Glomerular visceral epithelial cell (primary cell): Measurements from ENCODE around the gene HOXA4.

Experiments used
- DNase-seq: peaks from one replicate; pipeline ENCODE4 v3.0.0-alpha.2; 2016; ENCODE audit errors: extremely low spot score

HOXA4 gene

DNA sequence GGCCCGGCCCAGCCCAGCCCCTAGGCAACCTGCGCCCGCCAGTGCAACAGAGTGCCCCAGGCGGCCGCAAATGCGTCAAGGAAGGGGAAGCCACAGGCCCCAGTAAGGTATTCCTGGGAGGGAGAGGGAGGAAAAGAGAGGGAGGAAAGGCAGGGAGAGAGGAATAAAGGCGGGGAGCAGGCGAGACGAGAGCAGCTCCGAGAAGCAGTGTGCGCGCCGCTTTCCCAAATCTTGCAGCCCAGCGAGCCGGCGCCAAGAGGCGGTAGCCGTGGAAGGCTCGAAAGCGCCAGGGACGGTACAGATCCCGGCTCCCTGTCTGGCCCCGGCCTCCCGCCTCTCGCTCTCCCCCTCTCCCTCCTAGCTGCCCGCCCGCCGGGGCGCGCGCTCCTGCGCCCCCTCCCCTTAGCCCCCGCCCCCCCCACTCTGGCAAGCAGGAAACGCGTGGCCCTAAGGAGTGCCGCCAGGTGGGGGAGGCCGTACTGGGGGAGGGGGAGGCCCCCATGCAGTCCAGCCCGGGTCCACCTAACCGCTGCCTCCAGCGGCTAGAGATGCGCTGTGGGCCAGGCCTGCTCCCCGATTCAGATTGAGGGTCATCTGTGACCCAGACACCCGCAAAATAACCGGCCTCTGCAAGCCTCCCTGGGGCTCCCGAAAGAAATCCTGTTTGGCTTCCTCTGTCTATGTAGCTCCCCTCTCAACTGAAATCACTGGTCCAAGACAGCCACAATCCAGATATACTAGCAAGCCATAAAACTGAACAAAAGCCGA lies 39.3 kb upstream of the HOXA4 start:
- DNase-seq: peak; percentile 77

GRCh38 chr7:27168265-27168947 lies 37.8 kb upstream of the HOXA4 start:
- DNase-seq: peak; percentile 60

DNA sequence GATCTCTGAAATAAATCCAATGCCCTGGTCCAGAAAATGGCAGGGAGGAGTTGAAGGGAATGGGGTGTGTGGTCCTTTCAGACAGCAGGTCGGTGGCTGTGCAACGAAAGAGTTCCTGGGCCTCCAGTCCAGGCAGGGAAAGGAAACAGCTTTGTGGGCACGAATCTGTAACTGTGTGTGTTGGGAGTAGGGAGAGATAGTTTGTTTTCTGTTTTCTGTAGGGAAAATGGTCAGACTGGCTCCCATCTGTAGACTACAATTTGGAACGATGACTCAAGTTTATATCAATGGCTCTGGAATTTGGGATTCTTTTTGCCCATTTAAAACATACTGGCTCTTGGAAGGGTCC lies 37.3 kb upstream of the HOXA4 start:
- DNase-seq: peak; percentile 33

DNA sequence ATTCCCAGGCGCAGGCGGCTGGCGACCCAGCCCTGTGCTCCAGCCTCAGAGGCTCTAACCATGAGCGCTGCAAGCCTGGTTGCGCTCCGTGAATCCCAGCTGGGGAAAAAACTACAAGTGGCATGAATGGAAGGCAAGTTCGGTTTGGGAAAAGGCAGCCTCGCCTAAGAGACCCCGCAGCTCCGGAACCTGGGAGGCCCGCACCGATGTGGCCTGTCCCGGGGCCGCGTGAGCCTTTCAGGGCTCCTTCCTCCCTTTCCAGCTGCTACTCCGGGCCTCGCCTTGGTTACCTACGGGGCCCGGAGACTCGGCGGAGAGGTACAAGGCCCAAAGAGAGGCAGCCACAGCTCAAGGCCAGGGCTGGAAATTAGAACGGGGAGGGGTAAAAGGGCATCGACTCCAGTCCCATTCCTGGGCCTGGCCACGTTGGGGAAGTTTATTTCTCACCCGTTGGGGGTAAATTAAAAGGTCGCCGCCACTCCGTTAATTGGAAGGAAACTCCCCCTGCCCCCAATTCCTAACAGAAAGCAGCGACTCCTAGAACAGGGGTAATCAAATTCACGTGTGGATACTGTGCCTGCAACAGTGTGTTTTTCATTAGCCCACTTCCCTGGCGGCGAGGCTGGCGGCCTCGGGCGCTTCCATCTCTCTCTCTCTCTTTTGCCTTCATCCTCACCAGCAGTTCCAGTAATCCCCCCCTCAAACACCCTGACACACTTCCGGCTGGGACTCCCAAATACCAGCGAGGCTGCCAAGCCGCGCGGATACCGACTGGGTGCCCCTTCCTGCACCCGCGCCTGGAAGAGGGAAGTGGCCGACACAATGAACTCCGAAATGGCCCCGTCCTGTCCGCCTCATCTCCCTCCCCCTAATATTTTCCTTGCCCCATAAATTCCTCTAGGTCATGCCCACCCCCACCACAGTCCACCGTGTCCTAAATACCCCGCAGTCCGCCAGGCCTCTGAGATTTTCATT lies 36.3 kb upstream of the HOXA4 start:
- peak; percentile 84 for DNase-seq

DNA sequence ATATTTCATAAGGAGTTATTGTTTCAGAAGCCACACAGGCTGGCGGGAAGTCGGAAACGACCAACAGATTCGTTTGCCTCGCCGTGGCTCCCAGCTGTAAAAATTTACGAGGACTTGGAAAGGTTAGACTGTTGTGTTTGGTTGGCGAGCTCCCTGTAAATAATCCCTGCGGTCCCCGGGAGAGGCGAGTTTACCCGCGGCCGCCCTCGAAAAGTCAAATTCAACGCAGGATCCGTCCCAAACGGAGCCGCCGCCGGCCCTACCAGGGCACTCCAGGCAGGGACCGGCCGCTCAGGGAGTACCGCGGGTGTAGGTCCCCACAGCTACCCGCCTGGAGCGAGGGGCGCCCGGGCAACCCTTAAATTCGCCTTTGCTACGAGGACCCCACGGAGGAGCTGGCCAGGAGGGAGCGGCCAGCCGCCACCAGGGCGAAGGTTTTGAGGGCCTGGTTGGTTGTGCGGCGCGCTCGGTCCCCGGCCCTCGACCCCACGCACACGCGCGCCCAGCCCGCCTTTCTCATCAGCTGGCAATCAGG lies 35.5 kb upstream of the HOXA4 start:
- peak; percentile 33 for DNase-seq

- peak; percentile 94 for DNase-seq
These were observed 34.8 kb upstream of the HOXA4 start, which contains the start of gene HOXA9 for GRCh38 chr7:27165089-27165995. Gene HOXA9, minus strand, starts transcription at chr7:27165537. Its CDS starts 80 bp downstream, at chr7:27165457.

DNA sequence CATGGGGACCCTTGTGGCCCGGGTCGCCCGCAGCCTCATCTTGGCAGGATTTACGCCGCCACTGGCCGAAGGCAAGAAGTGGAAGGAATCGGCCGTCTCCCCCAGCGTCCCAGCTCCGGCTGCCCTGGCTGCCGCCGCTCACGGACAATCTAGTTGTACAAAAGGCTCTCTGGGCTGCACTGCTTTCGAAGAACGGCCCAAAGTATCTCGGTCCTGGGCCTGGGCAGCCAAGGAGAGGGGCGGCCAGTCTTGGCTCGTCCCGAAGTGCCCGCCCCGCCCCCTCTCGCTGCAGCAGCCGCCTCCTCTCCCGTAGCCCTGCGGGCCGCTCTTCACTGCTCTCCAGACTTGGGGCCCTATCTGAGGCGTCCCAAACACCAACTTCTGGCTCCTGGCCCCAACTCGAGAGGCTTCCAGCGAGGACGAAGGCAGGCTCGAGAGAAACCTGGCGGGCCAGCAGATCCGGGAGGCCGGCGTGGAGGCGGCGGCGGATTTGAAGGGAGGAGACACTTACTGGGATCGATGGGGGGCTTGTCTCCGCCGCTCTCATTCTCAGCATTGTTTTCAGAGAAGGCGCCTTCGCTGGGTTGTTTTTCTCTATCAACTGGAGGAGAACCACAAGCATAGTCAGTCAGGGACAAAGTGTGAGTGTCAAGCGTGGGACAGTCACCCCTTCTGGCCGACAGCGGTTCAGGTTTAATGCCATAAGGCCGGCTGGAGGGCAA lies 34.0 kb upstream of the HOXA4 start:
- DNase-seq: peak; percentile 47

DNA sequence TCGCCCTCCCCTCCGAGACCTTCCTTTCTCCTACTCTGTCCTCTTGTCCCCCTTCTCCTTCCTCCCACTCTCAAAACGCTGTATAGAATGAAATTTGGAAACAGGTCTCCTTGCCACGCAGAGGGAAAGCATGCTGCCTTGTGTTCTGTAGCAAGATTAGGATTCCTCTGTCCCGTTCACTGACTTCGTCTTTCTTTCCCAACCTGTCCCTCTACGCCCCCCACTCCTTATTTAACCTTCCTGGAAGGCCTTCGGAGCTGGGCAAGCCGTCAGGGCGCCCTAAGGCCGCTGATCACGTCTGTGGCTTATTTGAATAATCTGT lies 33.4 kb upstream of the HOXA4 start:
- DNase-seq: no peak

DNA sequence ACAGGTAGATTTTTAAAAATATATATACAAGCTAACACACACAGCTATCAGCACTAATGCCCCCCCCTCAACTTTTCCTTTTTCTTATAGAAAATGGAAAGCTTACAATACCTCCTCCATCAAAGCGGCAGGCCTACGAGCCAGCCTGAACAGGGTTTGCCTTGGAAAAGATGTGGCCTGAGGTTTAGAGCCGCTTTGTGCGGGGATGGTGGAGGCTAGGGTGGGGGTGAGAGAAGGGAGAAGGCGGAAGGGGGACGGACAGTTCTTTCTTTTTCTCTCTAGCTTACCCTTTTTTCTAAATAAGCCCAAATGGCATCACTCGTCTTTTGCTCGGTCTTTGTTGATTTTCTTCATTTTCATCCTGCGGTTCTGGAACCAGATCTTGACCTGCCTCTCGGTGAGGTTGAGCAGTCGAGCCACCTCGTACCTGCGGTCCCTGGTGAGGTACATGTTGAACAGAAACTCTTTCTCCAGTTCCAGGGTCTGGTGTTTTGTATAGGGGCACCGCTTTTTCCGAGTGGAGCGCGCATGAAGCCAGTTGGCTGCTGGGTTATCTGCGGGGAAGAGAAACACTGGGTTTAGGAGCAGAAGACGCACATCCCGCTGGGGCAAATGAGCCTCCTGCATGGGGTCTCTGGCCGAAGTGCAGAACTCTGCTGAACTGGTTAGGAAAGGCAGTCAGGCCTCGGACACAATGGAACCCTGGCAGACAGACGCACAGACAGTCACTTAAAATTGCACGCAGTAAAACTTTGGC lies 32.9 kb upstream of the HOXA4 start:
- DNase-seq: no peak

GRCh38 chr7:27162561-27163287 lies 32.2 kb upstream of the HOXA4 start:
- DNase-seq: no peak

- no peak for DNase-seq
These were observed 31.4 kb upstream of the HOXA4 start for GRCh38 chr7:27161721-27162560.

GRCh38 chr7:27161214-27161720 lies 30.7 kb upstream of the HOXA4 start:
- peak; percentile 71 for DNase-seq

GRCh38 chr7:27160546-27161213 lies 30.1 kb upstream of the HOXA4 start:
- peak; percentile 89 for DNase-seq

GRCh38 chr7:27160145-27160545 lies 29.6 kb upstream of the HOXA4 start:
- no peak for DNase-seq

GRCh38 chr7:27159266-27160144 lies 28.9 kb upstream of the HOXA4 start:
- DNase-seq: no peak
